ENCODE results near the gene UCHL3.

DNA sequence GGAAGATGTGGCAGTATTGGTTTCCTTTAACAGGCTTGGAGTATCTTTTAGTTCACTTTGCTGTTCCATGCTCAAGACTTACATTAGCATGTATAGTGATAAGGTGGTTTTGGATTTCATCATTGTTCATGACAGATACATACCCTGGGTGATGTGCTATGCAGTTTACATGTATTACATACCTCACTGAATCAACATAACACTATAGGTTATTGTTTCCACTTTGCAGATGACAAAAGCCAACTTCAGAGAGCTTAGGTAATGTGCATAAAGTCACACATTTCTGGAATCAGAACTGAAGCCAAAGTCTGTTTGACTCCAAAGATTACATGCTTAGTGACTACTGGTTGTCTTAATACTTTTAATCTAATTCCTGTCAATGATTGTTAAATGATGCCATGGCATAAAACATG, 19.0 kb upstream of the UCHL3 start:
- TF ChIP-seq, protein P1, sequence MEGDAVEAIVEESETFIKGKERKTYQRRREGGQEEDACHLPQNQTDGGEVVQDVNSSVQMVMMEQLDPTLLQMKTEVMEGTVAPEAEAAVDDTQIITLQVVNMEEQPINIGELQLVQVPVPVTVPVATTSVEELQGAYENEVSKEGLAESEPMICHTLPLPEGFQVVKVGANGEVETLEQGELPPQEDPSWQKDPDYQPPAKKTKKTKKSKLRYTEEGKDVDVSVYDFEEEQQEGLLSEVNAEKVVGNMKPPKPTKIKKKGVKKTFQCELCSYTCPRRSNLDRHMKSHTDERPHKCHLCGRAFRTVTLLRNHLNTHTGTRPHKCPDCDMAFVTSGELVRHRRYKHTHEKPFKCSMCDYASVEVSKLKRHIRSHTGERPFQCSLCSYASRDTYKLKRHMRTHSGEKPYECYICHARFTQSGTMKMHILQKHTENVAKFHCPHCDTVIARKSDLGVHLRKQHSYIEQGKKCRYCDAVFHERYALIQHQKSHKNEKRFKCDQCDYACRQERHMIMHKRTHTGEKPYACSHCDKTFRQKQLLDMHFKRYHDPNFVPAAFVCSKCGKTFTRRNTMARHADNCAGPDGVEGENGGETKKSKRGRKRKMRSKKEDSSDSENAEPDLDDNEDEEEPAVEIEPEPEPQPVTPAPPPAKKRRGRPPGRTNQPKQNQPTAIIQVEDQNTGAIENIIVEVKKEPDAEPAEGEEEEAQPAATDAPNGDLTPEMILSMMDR (IDR thresholded peaks at IDR 0.05; ENCODE audit: poor library complexity, severe bottlenecking), result no peak
- TF ChIP-seq EZH2 (IDR thresholded peaks at IDR 0.05; ENCODE audit: borderline replicate concordance, insufficient read depth, low read length, poor library complexity, severe bottlenecking) (no peak), MXI1 (conservative IDR thresholded peaks at IDR 0.05; ENCODE audit: poor library complexity, severe bottlenecking) (no peak), SMC3 (conservative IDR thresholded peaks at IDR 0.05; ENCODE audit: poor library complexity) (no peak)
